ENCODE data around the gene SH3GL2.

Gene SH3GL2

GRCh38 chr9:17802249-17802857 lies 223.5 kb downstream of the SH3GL2 start:
- no peaks in the 10 kb centered on the region for H3K36me3 ChIP-seq (ENCODE audit: insufficient read depth, low read length)
- peaks cover 8% of the 10 kb centered on the region for H3K4me1 ChIP-seq (ENCODE audit: control insufficient read depth, insufficient read depth, low read length, unreplicated experiment)
- H3K79me2 ChIP-seq (ENCODE audit: control insufficient read depth, insufficient read depth, low read length, unreplicated experiment), result no peaks in the 10 kb centered on the region
- H3K27ac ChIP-seq (ENCODE audit: low read depth, low read length), result no peak overlapping the region
- H3K27me3 ChIP-seq (ENCODE audit: insufficient read depth, low read length), result peaks cover 43% of the 10 kb centered on the region
- no peak overlapping the region for H2AFZ ChIP-seq (ENCODE audit: low read length, unreplicated experiment)
- H3K4me3 ChIP-seq (ENCODE audit: low read depth, low read length), result no peak overlapping the region

GRCh38 chr9:17807613-17808282 lies 228.9 kb downstream of the SH3GL2 start:
- Histone ChIP-seq H3K4me1 (ENCODE audit: control insufficient read depth, insufficient read depth, low read length, unreplicated experiment) (no peaks in the 10 kb centered on the region), H3K36me3 (ENCODE audit: insufficient read depth, low read length) (no peaks in the 10 kb centered on the region), H3K27ac (ENCODE audit: low read depth, low read length) (no peak overlapping the region), H3K27me3 (ENCODE audit: insufficient read depth, low read length) (peaks cover 71% of the 10 kb centered on the region), H2AFZ (ENCODE audit: low read length, unreplicated experiment) (no peak overlapping the region), H3K79me2 (ENCODE audit: control insufficient read depth, insufficient read depth, low read length, unreplicated experiment) (no peaks in the 10 kb centered on the region), H3K4me3 (ENCODE audit: low read depth, low read length) (no peak overlapping the region)

GRCh38 chr9:17810317-17810716 lies 231.5 kb downstream of the SH3GL2 start:
- Histone ChIP-seq H3K79me2 (ENCODE audit: control insufficient read depth, insufficient read depth, low read length, unreplicated experiment) (no peaks in the 10 kb centered on the region), H3K4me1 (ENCODE audit: control insufficient read depth, insufficient read depth, low read length, unreplicated experiment) (no peaks in the 10 kb centered on the region), H3K4me3 (ENCODE audit: low read depth, low read length) (no peak overlapping the region), H3K36me3 (ENCODE audit: insufficient read depth, low read length) (no peaks in the 10 kb centered on the region), H2AFZ (ENCODE audit: low read length, unreplicated experiment) (no peak overlapping the region), H3K27me3 (ENCODE audit: insufficient read depth, low read length) (peaks cover 64% of the 10 kb centered on the region), H3K27ac (ENCODE audit: low read depth, low read length) (no peak overlapping the region)

- H3K36me3 ChIP-seq (ENCODE audit: insufficient read depth, low read length), result no peaks in the 10 kb centered on the region
- H3K27me3 ChIP-seq (ENCODE audit: insufficient read depth, low read length), result peaks cover 63% of the 10 kb centered on the region
- no peak overlapping the region for H2AFZ ChIP-seq (ENCODE audit: low read length, unreplicated experiment)
- no peak overlapping the region for H3K27ac ChIP-seq (ENCODE audit: low read depth, low read length)
- H3K4me1 ChIP-seq (ENCODE audit: control insufficient read depth, insufficient read depth, low read length, unreplicated experiment), result no peaks in the 10 kb centered on the region
- no peak overlapping the region for H3K4me3 ChIP-seq (ENCODE audit: low read depth, low read length)
- H3K79me2 ChIP-seq (ENCODE audit: control insufficient read depth, insufficient read depth, low read length, unreplicated experiment), result no peaks in the 10 kb centered on the region
Observed at GRCh38 chr9:17810728-17811571, 232.1 kb downstream of the SH3GL2 start.

GRCh38 chr9:17813798-17814197 lies 234.9 kb downstream of the SH3GL2 start:
- no peaks in the 10 kb centered on the region for H3K79me2 ChIP-seq (ENCODE audit: control insufficient read depth, insufficient read depth, low read length, unreplicated experiment)
- no peak overlapping the region for H3K4me3 ChIP-seq (ENCODE audit: low read depth, low read length)
- H3K4me1 ChIP-seq (ENCODE audit: control insufficient read depth, insufficient read depth, low read length, unreplicated experiment), result no peaks in the 10 kb centered on the region
- H2AFZ ChIP-seq (ENCODE audit: low read length, unreplicated experiment), result no peak overlapping the region
- peaks cover 47% of the 10 kb centered on the region for H3K27me3 ChIP-seq (ENCODE audit: insufficient read depth, low read length)
- no peaks in the 10 kb centered on the region for H3K36me3 ChIP-seq (ENCODE audit: insufficient read depth, low read length)
- H3K27ac ChIP-seq (ENCODE audit: low read depth, low read length), result no peak overlapping the region

GRCh38 chr9:17816431-17817027 lies 237.7 kb downstream of the SH3GL2 start:
- H3K79me2 ChIP-seq (ENCODE audit: control insufficient read depth, insufficient read depth, low read length, unreplicated experiment), result no peaks in the 10 kb centered on the region
- no peaks in the 10 kb centered on the region for H3K36me3 ChIP-seq (ENCODE audit: insufficient read depth, low read length)
- no peak overlapping the region for H2AFZ ChIP-seq (ENCODE audit: low read length, unreplicated experiment)
- no peak overlapping the region for H3K4me3 ChIP-seq (ENCODE audit: low read depth, low read length)
- H3K4me1 ChIP-seq (ENCODE audit: control insufficient read depth, insufficient read depth, low read length, unreplicated experiment), result no peaks in the 10 kb centered on the region
- no peak overlapping the region for H3K27ac ChIP-seq (ENCODE audit: low read depth, low read length)
- H3K27me3 ChIP-seq (ENCODE audit: insufficient read depth, low read length), result peaks cover 26% of the 10 kb centered on the region

- Histone ChIP-seq H3K27me3 (ENCODE audit: insufficient read depth, low read length) (peaks cover 10% of the 10 kb centered on the region; the same call in 1 of the 2 replicates), H3K79me2 (ENCODE audit: control insufficient read depth, insufficient read depth, low read length, unreplicated experiment) (no peaks in the 10 kb centered on the region), H3K36me3 (ENCODE audit: insufficient read depth, low read length) (no peaks in the 10 kb centered on the region), H3K4me3 (ENCODE audit: low read depth, low read length) (no peak overlapping the region), H3K4me1 (ENCODE audit: control insufficient read depth, insufficient read depth, low read length, unreplicated experiment) (no peaks in the 10 kb centered on the region), H2AFZ (ENCODE audit: low read length, unreplicated experiment) (no peak overlapping the region), H3K27ac (ENCODE audit: low read depth, low read length) (no peak overlapping the region)
Observed at GRCh38 chr9:17824191-17824590, 245.3 kb downstream of the SH3GL2 start.

GRCh38 chr9:17824616-17825264 lies 245.9 kb downstream of the SH3GL2 start:
- H3K4me1 ChIP-seq (ENCODE audit: control insufficient read depth, insufficient read depth, low read length, unreplicated experiment), result no peaks in the 10 kb centered on the region
- H3K27ac ChIP-seq (ENCODE audit: low read depth, low read length), result no peak overlapping the region
- H3K4me3 ChIP-seq (ENCODE audit: low read depth, low read length), result no peak overlapping the region
- H3K27me3 ChIP-seq (ENCODE audit: insufficient read depth, low read length), result peaks cover 10% of the 10 kb centered on the region; the same call in 1 of the 2 replicates
- H3K36me3 ChIP-seq (ENCODE audit: insufficient read depth, low read length), result no peaks in the 10 kb centered on the region
- H2AFZ ChIP-seq (ENCODE audit: low read length, unreplicated experiment), result no peak overlapping the region
- H3K79me2 ChIP-seq (ENCODE audit: control insufficient read depth, insufficient read depth, low read length, unreplicated experiment), result no peaks in the 10 kb centered on the region

- Histone ChIP-seq H3K36me3 (ENCODE audit: insufficient read depth, low read length) (no peaks in the 10 kb centered on the region), H2AFZ (ENCODE audit: low read length, unreplicated experiment) (no peak overlapping the region), H3K4me1 (ENCODE audit: control insufficient read depth, insufficient read depth, low read length, unreplicated experiment) (no peaks in the 10 kb centered on the region), H3K27me3 (ENCODE audit: insufficient read depth, low read length) (peaks cover 10% of the 10 kb centered on the region; the same call in 1 of the 2 replicates), H3K79me2 (ENCODE audit: control insufficient read depth, insufficient read depth, low read length, unreplicated experiment) (no peaks in the 10 kb centered on the region), H3K27ac (ENCODE audit: low read depth, low read length) (no peak overlapping the region), H3K4me3 (ENCODE audit: low read depth, low read length) (no peak overlapping the region)
Observed at GRCh38 chr9:17825265-17825659, 246.4 kb downstream of the SH3GL2 start.

- Histone ChIP-seq H3K36me3 (ENCODE audit: insufficient read depth, low read length) (no peaks in the 10 kb centered on the region), H3K79me2 (ENCODE audit: control insufficient read depth, insufficient read depth, low read length, unreplicated experiment) (no peaks in the 10 kb centered on the region), H3K27ac (ENCODE audit: low read depth, low read length) (no peak overlapping the region), H3K27me3 (ENCODE audit: insufficient read depth, low read length) (peaks cover 16% of the 10 kb centered on the region; the same call in 1 of the 2 replicates), H3K4me3 (ENCODE audit: low read depth, low read length) (no peak overlapping the region), H3K4me1 (ENCODE audit: control insufficient read depth, insufficient read depth, low read length, unreplicated experiment) (no peaks in the 10 kb centered on the region), H2AFZ (ENCODE audit: low read length, unreplicated experiment) (no peak overlapping the region)
Observed at GRCh38 chr9:17829064-17829463, 250.2 kb downstream of the SH3GL2 start.

Data from ACC112 (cell line).